Naive thymus-derived CD8-positive, alpha-beta T cell (primary cell): ENCODE results near the gene DGKB. TPM values are rescaled to one million over a fixed set of nuclear protein-coding genes. Genes with fewer than 3 reads are reported as not detected.

ENCODE experiments used
- ATAC-seq, 2 donors: fragments of 150-1000 bp; cut with Tn5 transposase in 1 of 2; sonication (Bioruptor Pico), chemical (Tn5 transposase) in 1 of 2; 1 replicate in 1 of 2; 2 replicates in 1 of 2; pipeline ENCODE4 v1.10.0; 2021; ENCODE audit warnings: mild to moderate bottlenecking in 2 of 2, moderate library complexity in 2 of 2
- POLR2A ChIA-PET: fragments of 350-600 bp; sonication (Branson Sonifier 250); formaldehyde crosslinking; loops from one replicate; lab custom pipeline; 2021; ENCODE audit warnings: antibody characterized with exemption; lab: Charles Lee
- DNase-seq, 10 donors: peaks; one replicate each; pipeline versions ENCODE4 v3.0.0 to v3.0.0-alpha.2; 2020 to 2022
- H3K27ac Mint-ChIP-seq, 10 donors: one replicate each; pipeline ENCODE4 v1.8.0; 2020 to 2022; ENCODE audit warnings: mild to moderate bottlenecking in 10 of 10, mixed read lengths in 10 of 10, moderate library complexity in 4 of 10, inconsistent platforms in 1 of 10
- H3K27me3 Mint-ChIP-seq, 5 donors: one replicate each; pipeline ENCODE4 v1.8.0; 2021 to 2022; ENCODE audit warnings: mixed read lengths in 5 of 5
- H3K36me3 Mint-ChIP-seq, 3 donors: one replicate each; pipeline ENCODE4 v1.8.0; 2020 to 2022; ENCODE audit warnings: mixed read lengths in 3 of 3, mild to moderate bottlenecking in 2 of 3, inconsistent platforms in 1 of 3
- H3K4me1 Mint-ChIP-seq, 4 donors: one replicate each; pipeline ENCODE4 v1.8.0; 2021 to 2022; ENCODE audit warnings: mixed read lengths in 4 of 4
- H3K4me3 Mint-ChIP-seq, 10 donors: one replicate each; pipeline ENCODE4 v1.8.0; 2020 to 2022; ENCODE audit warnings: mild to moderate bottlenecking in 10 of 10, mixed read lengths in 10 of 10, moderate library complexity in 6 of 10, inconsistent platforms in 1 of 10
- H3K9me3 Mint-ChIP-seq, 9 donors: one replicate each; pipeline ENCODE4 v1.8.0; 2020 to 2022; ENCODE audit warnings: mixed read lengths in 9 of 9, mild to moderate bottlenecking in 3 of 9, inconsistent platforms in 1 of 9, moderate library complexity in 1 of 9
- polyA plus RNA-seq, 3 donors: library from polyadenylated mRNA; unstranded; fragments of 300-500 nt; fragmentation: Illumina TruSeq; gene quantifications; one replicate each; pipeline ENCODE4 v1.2.3, GENCODE V29; 2021
- total RNA-seq, 8 experiments: library from RNA in 2 of 8; stranded (reverse) in 2 of 8; gene quantifications; one replicate each; pipeline ENCODE4 v1.2.3 and lab custom pipeline; 2021 to 2026

The DGKB gene
- total and polyA plus RNA-seq, 5 experiments from 2014 or later: not detected

DNA sequence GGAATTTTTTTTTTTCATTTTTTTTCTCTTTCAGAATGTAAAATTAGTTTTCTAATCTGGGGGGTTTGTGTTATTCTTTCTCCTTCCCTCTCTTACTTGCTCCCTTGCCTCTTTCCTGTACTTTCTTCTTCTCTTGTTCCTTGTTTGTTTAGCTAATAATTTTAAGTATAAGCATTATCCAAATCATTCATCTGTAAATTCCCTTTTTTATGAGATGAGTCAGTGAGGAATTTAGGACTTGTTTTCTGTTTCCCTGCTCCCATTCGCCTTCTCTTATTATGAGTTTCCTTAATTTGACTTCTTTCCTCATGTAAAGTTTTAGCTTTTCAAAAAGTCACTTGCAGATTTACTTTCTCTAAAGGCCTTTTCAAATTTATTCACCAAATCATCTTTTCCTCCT is 758.4 kb downstream of the DGKB start:
- peaks cover 0 to 9% (median 0%) of the 10 kb centered on the region in 9 donors for H3K9me3 Mint-ChIP-seq
- POLR2A ChIA-PET: no interaction called here

DNA sequence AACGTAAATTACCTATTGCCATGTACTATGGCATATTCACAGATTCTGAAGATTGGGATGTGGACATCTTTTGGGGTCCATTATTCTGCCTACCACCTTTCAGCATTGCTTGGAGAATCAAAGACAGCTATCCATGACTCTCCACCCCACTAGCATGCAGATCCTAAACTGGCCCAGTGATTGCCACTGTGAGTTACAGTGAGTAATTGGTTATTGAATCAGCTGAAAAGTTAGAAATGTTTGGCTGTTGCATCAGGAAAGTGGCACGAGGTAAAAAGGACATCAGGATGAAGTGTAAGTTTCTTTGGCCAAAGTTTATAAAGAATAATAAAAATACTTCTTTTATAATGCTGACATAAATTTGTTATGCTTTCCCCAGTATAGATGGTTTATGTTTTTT is 764.9 kb downstream of the DGKB start:
- DNase-seq (no peak), ATAC-seq (no peak)
- H3K9me3 Mint-ChIP-seq: peaks cover 0 to 16% (median 0%) of the 10 kb centered on the region in 9 donors
- POLR2A ChIA-PET: no interaction called here
- H3K36me3 Mint-ChIP-seq: no peaks in the 10 kb centered on the region
- no peaks in the 10 kb centered on the region for H3K4me1 Mint-ChIP-seq
- H3K4me3 Mint-ChIP-seq: no peak overlapping the region
- H3K27me3 Mint-ChIP-seq: no peaks in the 10 kb centered on the region
- no peak overlapping the region for H3K27ac Mint-ChIP-seq

More for the DNA sequence above, 758.4 kb downstream of the DGKB start:
- DNase-seq (no peak), ATAC-seq (no peak)
- Mint-ChIP-seq H3K27ac (no peak overlapping the region), H3K36me3 (no peaks in the 10 kb centered on the region), H3K27me3 (no peaks in the 10 kb centered on the region), H3K4me3 (no peak overlapping the region), H3K4me1 (no peaks in the 10 kb centered on the region)

GRCh38 chr7:14133752-14134151 is 768.8 kb downstream of the DGKB start:
- H3K4me1 Mint-ChIP-seq: no peaks in the 10 kb centered on the region
- H3K4me3 Mint-ChIP-seq: no peak overlapping the region
- H3K9me3 Mint-ChIP-seq: peaks cover 0 to 3% (median 0%) of the 10 kb centered on the region in 9 donors
- POLR2A ChIA-PET: no interaction called here
- no peaks in the 10 kb centered on the region for H3K36me3 Mint-ChIP-seq
- H3K27ac Mint-ChIP-seq: no peak overlapping the region
- H3K27me3 Mint-ChIP-seq: no peaks in the 10 kb centered on the region
- ATAC-seq (no peak), DNase-seq (no peak)

- Mint-ChIP-seq H3K4me1 (no peaks in the 10 kb centered on the region), H3K27me3 (no peaks in the 10 kb centered on the region), H3K9me3 (peaks cover 0 to 8% (median 0%) of the 10 kb centered on the region in 9 donors), H3K4me3 (no peak overlapping the region), H3K27ac (no peak overlapping the region), H3K36me3 (no peaks in the 10 kb centered on the region)
- POLR2A ChIA-PET: no interaction called here
- ATAC-seq (no peak), DNase-seq (no peak)
These were observed 776.6 kb downstream of the DGKB start for GRCh38 chr7:14125998-14126397.

DNA sequence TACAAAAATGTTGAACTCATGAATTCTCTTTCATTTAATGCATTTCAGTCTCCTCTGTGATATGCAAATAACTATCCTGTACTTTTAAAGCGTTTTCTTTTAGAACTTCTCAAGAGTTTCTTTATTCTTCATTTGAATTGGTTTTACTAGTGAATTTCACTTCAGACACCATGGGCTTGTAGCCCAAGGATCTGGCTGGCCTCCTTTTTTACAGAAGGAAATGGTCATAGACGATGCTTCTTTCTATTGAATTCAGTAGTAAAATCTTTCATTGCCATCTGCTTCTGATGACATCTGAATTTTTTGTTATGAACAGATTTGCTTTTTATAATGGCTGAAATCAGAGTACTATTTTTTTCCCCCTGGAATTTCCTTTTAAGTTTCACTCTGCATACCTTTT is 777.8 kb downstream of the DGKB start:
- ATAC-seq: no peak
- Mint-ChIP-seq H3K27me3 (no peaks in the 10 kb centered on the region), H3K36me3 (no peaks in the 10 kb centered on the region), H3K9me3 (peaks cover 0 to 8% (median 0%) of the 10 kb centered on the region in 9 donors), H3K4me3 (no peak overlapping the region), H3K4me1 (no peaks in the 10 kb centered on the region), H3K27ac (no peak overlapping the region)
- no peak for DNase-seq
- POLR2A ChIA-PET: no interaction called here

GRCh38 chr7:14123923-14124322 is 778.6 kb downstream of the DGKB start:
- Mint-ChIP-seq H3K4me3 (no peak overlapping the region), H3K27me3 (no peaks in the 10 kb centered on the region), H3K36me3 (no peaks in the 10 kb centered on the region), H3K4me1 (no peaks in the 10 kb centered on the region), H3K27ac (no peak overlapping the region), H3K9me3 (peaks cover 0 to 8% (median 0%) of the 10 kb centered on the region in 9 donors)
- ATAC-seq (no peak), DNase-seq (no peak)
- POLR2A ChIA-PET: no interaction called here

GRCh38 chr7:14115701-14116100 is 786.9 kb downstream of the DGKB start:
- ATAC-seq: no peak

DNA sequence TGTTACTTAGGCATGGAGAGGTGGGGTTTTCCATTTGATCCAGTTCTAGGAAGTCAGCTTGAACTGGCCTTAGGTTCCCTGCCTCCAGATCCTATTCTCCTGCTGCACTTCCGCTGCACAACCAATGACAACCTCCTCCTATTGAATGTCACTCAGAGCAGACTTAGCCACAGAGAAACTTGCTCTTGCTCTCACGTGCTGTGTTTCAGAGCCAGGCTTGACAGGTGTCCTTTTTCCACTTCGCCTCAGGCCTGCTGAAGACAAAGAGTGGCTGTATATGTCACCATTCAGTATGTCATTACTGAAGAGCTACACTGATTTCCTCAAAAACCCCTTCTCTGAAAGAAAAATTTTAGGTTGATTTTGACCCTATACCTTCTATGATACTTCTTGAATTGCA is 797.7 kb downstream of the DGKB start:
- H3K36me3 Mint-ChIP-seq: no peaks in the 10 kb centered on the region
- ATAC-seq (no peak), DNase-seq (no peak)
- POLR2A ChIA-PET: no interaction called here
- H3K4me1 Mint-ChIP-seq: no peaks in the 10 kb centered on the region
- peaks cover 0 to 11% (median 2%) of the 10 kb centered on the region in 9 donors for H3K9me3 Mint-ChIP-seq
- no peaks in the 10 kb centered on the region for H3K27me3 Mint-ChIP-seq
- no peak overlapping the region for H3K27ac Mint-ChIP-seq
- H3K4me3 Mint-ChIP-seq: no peak overlapping the region

More at GRCh38 chr7:14115701-14116100, 786.9 kb downstream of the DGKB start:
- H3K27ac Mint-ChIP-seq: no peak overlapping the region
- no peak overlapping the region for H3K4me3 Mint-ChIP-seq
- H3K27me3 Mint-ChIP-seq: no peaks in the 10 kb centered on the region
- peaks cover 0 to 11% (median 0%) of the 10 kb centered on the region in 9 donors for H3K9me3 Mint-ChIP-seq
- POLR2A ChIA-PET: no interaction called here
- H3K36me3 Mint-ChIP-seq: no peaks in the 10 kb centered on the region
- H3K4me1 Mint-ChIP-seq: no peaks in the 10 kb centered on the region
- no peak for DNase-seq

GRCh38 chr7:14096159-14096558 is 806.4 kb downstream of the DGKB start:
- Mint-ChIP-seq H3K4me1 (no peaks in the 10 kb centered on the region), H3K27me3 (no peaks in the 10 kb centered on the region), H3K9me3 (peaks cover 0 to 3% (median 0%) of the 10 kb centered on the region in 9 donors), H3K27ac (no peak overlapping the region), H3K4me3 (no peak overlapping the region), H3K36me3 (no peaks in the 10 kb centered on the region)
- POLR2A ChIA-PET: no interaction called here
- ATAC-seq: no peak
- no peak for DNase-seq

DNA sequence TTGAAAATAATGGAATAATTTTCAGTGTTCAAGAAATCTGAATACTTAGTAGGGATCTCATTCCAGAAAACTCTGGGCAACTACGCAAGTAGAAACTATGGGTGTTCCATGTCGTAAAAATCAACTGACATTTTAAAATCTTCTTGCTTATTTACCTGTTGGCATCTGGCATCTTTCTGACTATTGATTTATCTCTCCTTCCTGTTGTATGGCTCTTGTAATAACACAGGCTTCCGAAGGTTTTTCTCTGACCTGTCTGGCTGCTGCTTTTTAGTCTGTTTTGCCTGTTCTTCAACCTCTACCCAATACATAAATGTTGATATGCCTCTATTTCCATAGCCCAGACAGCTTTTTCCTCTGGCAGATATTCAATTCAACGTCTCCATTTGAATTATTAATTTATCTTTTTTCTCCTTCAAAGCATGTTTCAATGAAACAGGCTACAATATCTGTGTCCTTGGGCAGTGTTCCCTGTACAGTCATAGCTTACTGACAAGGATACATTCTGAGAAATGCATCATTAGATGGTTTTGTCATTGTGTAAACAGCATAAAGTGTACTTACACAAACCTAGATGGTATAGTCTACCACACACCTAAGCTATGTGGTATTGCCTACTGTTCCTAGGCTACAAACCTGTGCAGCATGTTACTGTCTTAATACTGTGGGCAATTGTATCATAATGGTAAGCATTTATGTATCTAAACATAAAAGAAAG is 807.2 kb downstream of the DGKB start:
- Mint-ChIP-seq H3K4me1 (no peaks in the 10 kb centered on the region), H3K27ac (no peak overlapping the region), H3K36me3 (no peaks in the 10 kb centered on the region), H3K9me3 (peaks cover 0 to 2% (median 0%) of the 10 kb centered on the region in 9 donors), H3K4me3 (no peak overlapping the region), H3K27me3 (no peaks in the 10 kb centered on the region)
- no peak for ATAC-seq
- POLR2A ChIA-PET: no interaction called here
- no peak for DNase-seq
